Right hindlimb (tissue), 1 donor: Measurements from ENCODE around the gene CCM2L.

Source experiments
- DNase-seq: peaks from one replicate; pipeline ENCODE4 v3.0.0-alpha.2; 2018

CCM2L gene

GRCh38 chr20:32010101-32010500 lies at the start of gene CCM2L:
Gene CCM2L (plus strand): TSS chr20:32010438. CDS start chr20:32010455, 17 bp downstream.
- no peak for DNase-seq

- DNase-seq: no peak
Measured at GRCh38 chr20:31962761-31963160, 47.5 kb upstream of the CCM2L start.

GRCh38 chr20:31963889-31964288 lies 46.3 kb upstream of the CCM2L start:
- DNase-seq: no peak

GRCh38 chr20:31966991-31967655 lies 43.1 kb upstream of the CCM2L start:
- DNase-seq: no peak

GRCh38 chr20:31967830-31968249 lies 42.4 kb upstream of the CCM2L start, which contains the start of gene XKR7:
Gene XKR7 (plus strand): TSS chr20:31968151. CDS start chr20:31968176, 25 bp downstream.
- DNase-seq: no peak

- peak; percentile 89 for DNase-seq
Measured at GRCh38 chr20:31968291-31969126, 41.7 kb upstream of the CCM2L start.

- no peak for DNase-seq
Measured at GRCh38 chr20:31969991-31970390, 40.2 kb upstream of the CCM2L start.

GRCh38 chr20:31972471-31973021 lies 37.7 kb upstream of the CCM2L start:
- DNase-seq: no peak

GRCh38 chr20:31974296-31974695 lies 35.9 kb upstream of the CCM2L start:
- no peak for DNase-seq

GRCh38 chr20:31974951-31975487 lies 35.2 kb upstream of the CCM2L start:
- no peak for DNase-seq

GRCh38 chr20:31975874-31976273 lies 34.4 kb upstream of the CCM2L start:
- no peak for DNase-seq

- no peak for DNase-seq
Measured at GRCh38 chr20:31977080-31977479, 33.2 kb upstream of the CCM2L start.

GRCh38 chr20:31979713-31980426 lies 30.4 kb upstream of the CCM2L start:
- DNase-seq: no peak

GRCh38 chr20:31981784-31982183 lies 28.5 kb upstream of the CCM2L start:
- DNase-seq: no peak

GRCh38 chr20:31984981-31985471 lies 25.2 kb upstream of the CCM2L start:
- no peak for DNase-seq

GRCh38 chr20:31987744-31988143 lies 22.5 kb upstream of the CCM2L start:
- DNase-seq: no peak

GRCh38 chr20:31988430-31989015 lies 21.7 kb upstream of the CCM2L start:
- no peak for DNase-seq

GRCh38 chr20:31989030-31989645 lies 21.1 kb upstream of the CCM2L start:
- DNase-seq: no peak

- DNase-seq: no peak
Measured at GRCh38 chr20:31990641-31991338, 19.4 kb upstream of the CCM2L start.

- no peak for DNase-seq
Measured at GRCh38 chr20:31991339-31991705, 18.9 kb upstream of the CCM2L start.

- DNase-seq: no peak
Measured at GRCh38 chr20:31992086-31992485, 18.2 kb upstream of the CCM2L start.
